ENCODE results near the gene DNAH10.

The DNAH10 gene

GRCh38 chr12:123973552-123974341, 211.6 kb downstream of the DNAH10 start:
- H3K27ac ChIP-seq (replicated peaks; ENCODE audit: low read length): peak overlapping the region; percentile 87
- DNase-seq (ENCODE audit: low spot score): peak; percentile 15
- no peak overlapping the region for H4K8ac ChIP-seq (ENCODE audit: low read depth, low read length)
- H2BK5ac ChIP-seq (ENCODE audit: low read length): peak overlapping the region; percentile 93
- peak overlapping the region; percentile 89 for H3K14ac ChIP-seq (ENCODE audit: low read length)
- peak overlapping the region; percentile 81 for H2AK5ac ChIP-seq (ENCODE audit: low read depth, low read length)
- no peaks in the 10 kb centered on the region for H3K9me3 ChIP-seq (replicated peaks in 1 of 2; ENCODE audit: control insufficient read depth in 2 of 2, insufficient read depth in 1 of 2, low read depth in 1 of 2, low read length in 2 of 2)
- peaks cover 0 to 6% (median 0%) of the 10 kb centered on the region in 3 experiments for H3K27me3 ChIP-seq (ENCODE audit: control insufficient read depth in 3 of 3, insufficient read depth in 3 of 3, low read depth in 1 of 3, low read length in 3 of 3)
- peak overlapping the region; percentile 77 for H3K4me2 ChIP-seq (ENCODE audit: insufficient read depth, low read length, poor library complexity, severe bottlenecking)
- H3K23ac ChIP-seq (ENCODE audit: low read depth, low read length, poor library complexity): peak overlapping the region; percentile 85
- H2BK12ac ChIP-seq (ENCODE audit: low read length): peak overlapping the region; percentile 41
- peak overlapping the region; percentile 75 for H3K9ac ChIP-seq (ENCODE audit: low read depth, low read length, poor library complexity)
- no peak overlapping the region for H3K4ac ChIP-seq (ENCODE audit: low read length)
- peak overlapping the region; percentile 55 for H2BK15ac ChIP-seq (ENCODE audit: low read length)
- peak overlapping the region; percentile 93 for H3K18ac ChIP-seq (ENCODE audit: low read length)
- H2AFZ ChIP-seq (ENCODE audit: low read length): peak overlapping the region; percentile 88
- no CpG with 5 or more reads among the region's 69 CpGs for WGBS, 2 donors (ENCODE audit: extremely low coverage in 2 of 2, insufficient read length in 2 of 2, insufficient replicate concordance in 1 of 2)
- no peak overlapping the region for H4K91ac ChIP-seq (ENCODE audit: low read depth, low read length, poor library complexity)
- peaks cover 4 to 11% of the 10 kb centered on the region in 2 donors for H3K4me1 ChIP-seq (ENCODE audit: control insufficient read depth in 2 of 2, insufficient read depth in 1 of 2, low read depth in 1 of 2, low read length in 2 of 2)
- H3K4me3 ChIP-seq (ENCODE audit: low read length in 2 of 2): peak overlapping the region; percentile 64 to 95
- H3K79me1 ChIP-seq (ENCODE audit: low read depth, low read length): peaks cover 4% of the 10 kb centered on the region
- H3K36me3 ChIP-seq (replicated peaks in 1 of 2; ENCODE audit: control insufficient read depth in 2 of 2, insufficient read depth in 2 of 2, low read length in 2 of 2): peaks cover 8 to 48% of the 10 kb centered on the region in 2 donors
- peak overlapping the region; percentile 94 for H2BK120ac ChIP-seq (ENCODE audit: low read depth, low read length)

- Histone ChIP-seq H2BK15ac (ENCODE audit: low read length) (no peak overlapping the region), H3K4me2 (ENCODE audit: insufficient read depth, low read length, poor library complexity, severe bottlenecking) (no peak overlapping the region), H3K27ac (replicated peaks; ENCODE audit: low read length) (no peak overlapping the region), H3K4me1 (ENCODE audit: control insufficient read depth in 2 of 2, insufficient read depth in 1 of 2, low read depth in 1 of 2, low read length in 2 of 2) (peaks cover 4 to 10% of the 10 kb centered on the region in 2 donors), H3K18ac (ENCODE audit: low read length) (no peak overlapping the region), H3K23ac (ENCODE audit: low read depth, low read length, poor library complexity) (no peak overlapping the region), H4K91ac (ENCODE audit: low read depth, low read length, poor library complexity) (no peak overlapping the region), H2BK5ac (ENCODE audit: low read length) (no peak overlapping the region), H2AK5ac (ENCODE audit: low read depth, low read length) (no peak overlapping the region), H3K27me3 (ENCODE audit: control insufficient read depth in 3 of 3, insufficient read depth in 3 of 3, low read depth in 1 of 3, low read length in 3 of 3) (no peaks in the 10 kb centered on the region), H3K79me1 (ENCODE audit: low read depth, low read length) (peaks cover 4% of the 10 kb centered on the region), H3K14ac (ENCODE audit: low read length) (no peak overlapping the region), H3K9ac (ENCODE audit: low read depth, low read length, poor library complexity) (no peak overlapping the region), H4K8ac (ENCODE audit: low read depth, low read length) (no peak overlapping the region), H2AFZ (ENCODE audit: low read length) (no peak overlapping the region), H3K4ac (ENCODE audit: low read length) (no peak overlapping the region), H2BK12ac (ENCODE audit: low read length) (no peak overlapping the region), H3K4me3 (ENCODE audit: low read length in 2 of 2) (no peak overlapping the region), H2BK120ac (ENCODE audit: low read depth, low read length) (no peak overlapping the region), H3K9me3 (replicated peaks in 1 of 2; ENCODE audit: control insufficient read depth in 2 of 2, insufficient read depth in 1 of 2, low read depth in 1 of 2, low read length in 2 of 2) (no peaks in the 10 kb centered on the region), H3K36me3 (replicated peaks in 1 of 2; ENCODE audit: control insufficient read depth in 2 of 2, insufficient read depth in 2 of 2, low read length in 2 of 2) (peaks cover 9 to 73% of the 10 kb centered on the region in 2 donors)
- no peak for DNase-seq (ENCODE audit: low spot score)
- WGBS, 2 donors (ENCODE audit: extremely low coverage in 2 of 2, insufficient read length in 2 of 2, insufficient replicate concordance in 1 of 2): 100% methylated on average over 1 of the region's 7 CpGs
These were observed 214.2 kb downstream of the DNAH10 start for GRCh38 chr12:123976227-123976826.

- Histone ChIP-seq H4K91ac (ENCODE audit: low read depth, low read length, poor library complexity) (no peak overlapping the region), H3K36me3 (replicated peaks in 1 of 2; ENCODE audit: control insufficient read depth in 2 of 2, insufficient read depth in 2 of 2, low read length in 2 of 2) (peaks cover 9 to 94% of the 10 kb centered on the region in 2 donors), H3K23ac (ENCODE audit: low read depth, low read length, poor library complexity) (no peak overlapping the region), H3K14ac (ENCODE audit: low read length) (no peak overlapping the region), H2BK15ac (ENCODE audit: low read length) (no peak overlapping the region), H2BK12ac (ENCODE audit: low read length) (no peak overlapping the region), H3K79me1 (ENCODE audit: low read depth, low read length) (peaks cover 6% of the 10 kb centered on the region), H2AK5ac (ENCODE audit: low read depth, low read length) (no peak overlapping the region), H2BK5ac (ENCODE audit: low read length) (no peak overlapping the region), H3K9me3 (replicated peaks in 1 of 2; ENCODE audit: control insufficient read depth in 2 of 2, insufficient read depth in 1 of 2, low read depth in 1 of 2, low read length in 2 of 2) (no peaks in the 10 kb centered on the region), H3K18ac (ENCODE audit: low read length) (no peak overlapping the region), H2AFZ (ENCODE audit: low read length) (no peak overlapping the region), H3K4me1 (ENCODE audit: control insufficient read depth in 2 of 2, insufficient read depth in 1 of 2, low read depth in 1 of 2, low read length in 2 of 2) (peaks cover 8 to 12% of the 10 kb centered on the region in 2 donors), H4K8ac (ENCODE audit: low read depth, low read length) (no peak overlapping the region), H3K4me3 (ENCODE audit: low read length in 2 of 2) (no peak overlapping the region), H3K27ac (replicated peaks; ENCODE audit: low read length) (no peak overlapping the region), H2BK120ac (ENCODE audit: low read depth, low read length) (no peak overlapping the region), H3K4ac (ENCODE audit: low read length) (no peak overlapping the region), H3K4me2 (ENCODE audit: insufficient read depth, low read length, poor library complexity, severe bottlenecking) (no peak overlapping the region), H3K27me3 (ENCODE audit: control insufficient read depth in 3 of 3, insufficient read depth in 3 of 3, low read depth in 1 of 3, low read length in 3 of 3) (no peaks in the 10 kb centered on the region), H3K9ac (ENCODE audit: low read depth, low read length, poor library complexity) (no peak overlapping the region)
- no CpG with 5 or more reads among the region's 6 CpGs for WGBS, 2 donors (ENCODE audit: extremely low coverage in 2 of 2, insufficient read length in 2 of 2, insufficient replicate concordance in 1 of 2)
- DNase-seq (ENCODE audit: low spot score): no peak
These were observed 217.5 kb downstream of the DNAH10 start for GRCh38 chr12:123979566-123979965.

- no peak overlapping the region for H3K23ac ChIP-seq (ENCODE audit: low read depth, low read length, poor library complexity)
- WGBS, 2 donors (ENCODE audit: extremely low coverage in 2 of 2, insufficient read length in 2 of 2, insufficient replicate concordance in 1 of 2): no CpG with 5 or more reads among the region's 7 CpGs
- H2BK15ac ChIP-seq (ENCODE audit: low read length): no peak overlapping the region
- DNase-seq (ENCODE audit: low spot score): no peak
- H3K27me3 ChIP-seq (ENCODE audit: control insufficient read depth in 3 of 3, insufficient read depth in 3 of 3, low read depth in 1 of 3, low read length in 3 of 3): no peaks in the 10 kb centered on the region
- no peaks in the 10 kb centered on the region for H3K9me3 ChIP-seq (replicated peaks in 1 of 2; ENCODE audit: control insufficient read depth in 2 of 2, insufficient read depth in 1 of 2, low read depth in 1 of 2, low read length in 2 of 2)
- no peak overlapping the region for H3K27ac ChIP-seq (replicated peaks; ENCODE audit: low read length)
- H2BK5ac ChIP-seq (ENCODE audit: low read length): no peak overlapping the region
- H3K79me1 ChIP-seq (ENCODE audit: low read depth, low read length): peaks cover 2% of the 10 kb centered on the region
- H3K36me3 ChIP-seq (replicated peaks in 1 of 2; ENCODE audit: control insufficient read depth in 2 of 2, insufficient read depth in 2 of 2, low read length in 2 of 2): peaks cover 6 to 94% of the 10 kb centered on the region in 2 donors
- no peak overlapping the region for H2BK120ac ChIP-seq (ENCODE audit: low read depth, low read length)
- no peak overlapping the region for H4K91ac ChIP-seq (ENCODE audit: low read depth, low read length, poor library complexity)
- no peak overlapping the region for H3K4me3 ChIP-seq (ENCODE audit: low read length in 2 of 2)
- H2BK12ac ChIP-seq (ENCODE audit: low read length): no peak overlapping the region
- no peak overlapping the region for H2AFZ ChIP-seq (ENCODE audit: low read length)
- peaks cover 0 to 9% of the 10 kb centered on the region in 2 donors for H3K4me1 ChIP-seq (ENCODE audit: control insufficient read depth in 2 of 2, insufficient read depth in 1 of 2, low read depth in 1 of 2, low read length in 2 of 2)
- H3K14ac ChIP-seq (ENCODE audit: low read length): no peak overlapping the region
- no peak overlapping the region for H3K9ac ChIP-seq (ENCODE audit: low read depth, low read length, poor library complexity)
- no peak overlapping the region for H3K18ac ChIP-seq (ENCODE audit: low read length)
- no peak overlapping the region for H3K4ac ChIP-seq (ENCODE audit: low read length)
- H3K4me2 ChIP-seq (ENCODE audit: insufficient read depth, low read length, poor library complexity, severe bottlenecking): no peak overlapping the region
- H2AK5ac ChIP-seq (ENCODE audit: low read depth, low read length): no peak overlapping the region
- H4K8ac ChIP-seq (ENCODE audit: low read depth, low read length): no peak overlapping the region
These were observed 220.2 kb downstream of the DNAH10 start for GRCh38 chr12:123982269-123982668.

All from neuronal stem cell (in vitro differentiated cells).